H1 (cell line): ENCODE measurements around the gene C13orf42. TPM values are rescaled to one million over a fixed set of nuclear protein-coding genes. Genes with fewer than 3 reads are reported as not detected.

Source experiments
- CTCF ChIA-PET: fragments of 300-600 bp; sonication (Branson Sonifier 250); formaldehyde crosslinking; loops from one replicate; lab custom pipeline; 2021; ENCODE audit not compliant: partially characterized antibody; lab: Charles Lee
- POLR2A ChIA-PET: fragments of 300-600 bp; sonication (Branson Sonifier 250); formaldehyde crosslinking; loops from one replicate; lab custom pipeline; 2021; ENCODE audit warnings: inconsistent platforms; ENCODE audit not compliant: partially characterized antibody; lab: Charles Lee
- DNase-seq, 2 experiments: peaks; one replicate each; pipeline versions ENCODE4 v3.0.0 to v3.0.0-alpha.2; 2010 to 2022; ENCODE audit warnings: low spot score in 2 of 2, low read depth in 1 of 2, mixed read lengths in 1 of 2
- FAIRE-seq: peaks from 2 replicates; lab custom pipeline; 2011; peaks lifted over from hg19 to GRCh38; lab: Jason Lieb, UNC
- H2AFZ ChIP-seq: 2 replicates; pipeline ENCODE4 v1.8.1; 2012; ENCODE audit warnings: low read length, inconsistent platforms
- H2AK5ac ChIP-seq: 2 replicates; pipeline ENCODE4 v1.6.1; 2013; ENCODE audit warnings: low read depth, low read length
- H2BK120ac ChIP-seq: replicated peaks from 2 replicates; pipeline ENCODE3; 2013; ENCODE audit warnings: low read depth, low read length, inconsistent platforms
- H2BK12ac ChIP-seq: 2 replicates; pipeline ENCODE4 v1.6.1; 2013; ENCODE audit warnings: low read depth, low read length
- H2BK15ac ChIP-seq: 2 replicates; pipeline ENCODE4 v1.6.1; 2013; ENCODE audit warnings: low read length
- H2BK20ac ChIP-seq: 2 replicates; pipeline ENCODE4 v1.6.1; 2013; ENCODE audit warnings: low read length
- H2BK5ac ChIP-seq: 2 replicates; pipeline ENCODE4 v1.6.1; 2013; ENCODE audit warnings: low read depth, low read length
- H3K14ac ChIP-seq: 2 replicates; pipeline ENCODE4 v1.6.1; 2013; ENCODE audit warnings: inconsistent platforms; ENCODE audit not compliant: insufficient read length
- H3K18ac ChIP-seq: 2 replicates; pipeline ENCODE4 v1.6.1; 2013; ENCODE audit warnings: low read length; ENCODE audit errors: extremely low read depth
- H3K23ac ChIP-seq: 2 replicates; pipeline ENCODE4 v1.6.1; 2013; ENCODE audit warnings: inconsistent platforms; ENCODE audit not compliant: insufficient read length
- H3K23me2 ChIP-seq: 2 replicates; pipeline ENCODE4 v1.6.1; 2013; ENCODE audit warnings: low read depth, low read length
- H3K27ac ChIP-seq: 2 replicates; pipeline ENCODE4 v1.6.1; 2011; ENCODE audit warnings: low read depth, low read length, inconsistent platforms
- H3K27me3 ChIP-seq, 4 experiments: replicated peaks in 1 of 4; 1 replicate in 1 of 4; 2 replicates in 3 of 4; pipeline versions ENCODE4 v1.6.1 to v1.8.1; 2011 to 2013; ENCODE audit warnings: low read length in 3 of 4, mild to moderate bottlenecking in 3 of 4, inconsistent platforms in 2 of 4, mixed read lengths in 2 of 4, moderate library complexity in 1 of 4; ENCODE audit not compliant: control insufficient read depth in 3 of 4, insufficient read depth in 3 of 4; ENCODE audit errors: extremely low read depth in 1 of 4
- H3K36me3 ChIP-seq, 4 experiments: 2 replicates each; pipeline versions ENCODE4 v1.6.1 to v1.8.1; 2011 to 2013; ENCODE audit warnings: mild to moderate bottlenecking in 4 of 4, low read length in 3 of 4, moderate library complexity in 2 of 4, control low read depth in 1 of 4, inconsistent platforms in 1 of 4; ENCODE audit not compliant: insufficient read depth in 4 of 4, control insufficient read depth in 2 of 4
- H3K4ac ChIP-seq: replicated peaks from 2 replicates; pipeline ENCODE3; 2013; ENCODE audit warnings: low read length, low read depth, mixed read lengths, inconsistent platforms; ENCODE audit not compliant: insufficient read length
- H3K4me1 ChIP-seq, 4 experiments: replicated peaks in 1 of 4; 1 replicate in 1 of 4; 2 replicates in 3 of 4; pipeline versions ENCODE4 v1.6.1 to v1.8.1; 2011 to 2013; ENCODE audit warnings: low read length in 3 of 4, inconsistent platforms in 2 of 4, mixed read lengths in 1 of 4; ENCODE audit not compliant: insufficient read depth in 4 of 4, control insufficient read depth in 3 of 4
- H3K4me2 ChIP-seq, 2 experiments: 2 replicates each; pipeline versions ENCODE4 v1.6.1 to v1.8.1; 2011 to 2013; ENCODE audit warnings: low read depth in 2 of 2, low read length in 2 of 2, control low read depth in 1 of 2, inconsistent platforms in 1 of 2, mild to moderate bottlenecking in 1 of 2; ENCODE audit not compliant: insufficient read depth in 1 of 2
- H3K4me3 ChIP-seq, 4 experiments: fragments of 200-600, 300-600 bp in 1 of 4; sonication (generic), shearing (Covaris generic), sonication (Bioruptor Twin) in 1 of 4; 2 replicates each; pipeline versions ENCODE4 v1.5.1 to v1.8.1; 2011 to 2016; ENCODE audit warnings: low read length in 4 of 4, low read depth in 3 of 4, control low read depth in 2 of 4, inconsistent platforms in 2 of 4, mild to moderate bottlenecking in 2 of 4, mixed read lengths in 1 of 4, moderate library complexity in 1 of 4; ENCODE audit not compliant: insufficient read depth in 2 of 4; ENCODE audit errors: extremely low read depth in 1 of 4
- H3K56ac ChIP-seq: replicated peaks from 2 replicates; pipeline ENCODE3; 2013; ENCODE audit warnings: low read depth, mild to moderate bottlenecking, mixed read lengths, low read length, inconsistent platforms; ENCODE audit not compliant: insufficient read length
- H3K79me1 ChIP-seq: 2 replicates; pipeline ENCODE4 v1.6.1; 2013; ENCODE audit warnings: low read depth, low read length, control low read depth
- H3K79me2 ChIP-seq, 2 experiments: 2 replicates each; pipeline versions ENCODE4 v1.6.1 to v1.8.1; 2012 to 2013; ENCODE audit warnings: low read length in 2 of 2, mild to moderate bottlenecking in 2 of 2, inconsistent platforms in 1 of 2; ENCODE audit not compliant: insufficient read depth in 2 of 2, control insufficient read depth in 1 of 2
- H3K9ac ChIP-seq, 4 experiments: replicated peaks in 1 of 4; 1 replicate in 1 of 4; 2 replicates in 3 of 4; pipeline versions ENCODE4 v1.6.1 to v1.8.1; 2011 to 2013; ENCODE audit warnings: low read depth in 3 of 4, low read length in 3 of 4, control low read depth in 2 of 4, mild to moderate bottlenecking in 2 of 4, moderate library complexity in 2 of 4, inconsistent platforms in 1 of 4; ENCODE audit errors: extremely low read depth in 1 of 4
- H3K9me3 ChIP-seq, 2 experiments: 2 replicates each; pipeline versions ENCODE4 v1.6.1 to v1.8.1; 2012 to 2013; ENCODE audit warnings: mild to moderate bottlenecking in 2 of 2, moderate library complexity in 2 of 2, control low read depth in 1 of 2, inconsistent platforms in 1 of 2, low read depth in 1 of 2, low read length in 1 of 2, mixed read lengths in 1 of 2; ENCODE audit not compliant: insufficient read depth in 2 of 2
- H4K20me1 ChIP-seq, 2 experiments: replicated peaks in 1 of 2; 2 replicates each; pipeline versions ENCODE3 to v1.8.1; 2011 to 2013; ENCODE audit warnings: inconsistent platforms in 2 of 2, low read length in 2 of 2, mild to moderate bottlenecking in 1 of 2; ENCODE audit not compliant: insufficient read depth in 2 of 2, control insufficient read depth in 1 of 2
- H4K5ac ChIP-seq: 2 replicates; pipeline ENCODE4 v1.6.1; 2013; ENCODE audit warnings: low read length, low read depth, mixed read lengths, inconsistent platforms; ENCODE audit not compliant: insufficient read length
- H4K8ac ChIP-seq: 2 replicates; pipeline ENCODE4 v1.8.0; 2013; ENCODE audit warnings: mild to moderate bottlenecking, moderate library complexity, low read length, inconsistent platforms; ENCODE audit not compliant: insufficient read depth; ENCODE audit errors: extremely low read depth
- H4K91ac ChIP-seq: replicated peaks from 2 replicates; pipeline ENCODE3; 2013; ENCODE audit warnings: low read length, mixed read lengths, inconsistent platforms; ENCODE audit not compliant: insufficient read length
- PHF8 ChIP-seq: fragments of 200-600 bp; sonication (generic); conservative IDR thresholded peaks from 2 replicates; pipeline ENCODE4 v1.7.1; 2012; ENCODE audit warnings: low read depth, mild to moderate bottlenecking, inconsistent platforms, low read length, moderate library complexity
- RAD21 ChIP-seq, 2 experiments: IDR thresholded peaks in 1 of 2; conservative IDR thresholded peaks in 1 of 2; 2 replicates each; pipeline ENCODE4 v1.6.1; 2011; ENCODE audit warnings: low read depth in 2 of 2, low read length in 2 of 2, improper control_type of control experiment in 1 of 2, inconsistent platforms in 1 of 2, mild to moderate bottlenecking in 1 of 2, moderate library complexity in 1 of 2
- SP4 ChIP-seq: IDR thresholded peaks from 2 replicates; pipeline ENCODE4 v1.6.1; 2012; ENCODE audit warnings: low read length, inconsistent platforms
- TEAD4 ChIP-seq: IDR thresholded peaks from 2 replicates; pipeline ENCODE4 v1.6.1; 2012; ENCODE audit warnings: low read depth, low read length, inconsistent platforms, mixed read lengths
- USF2 ChIP-seq: IDR thresholded peaks from 2 replicates; pipeline ENCODE4 v1.6.1; 2011; ENCODE audit warnings: low read length, improper control_type of control experiment
- polyA plus RNA-seq, 7 experiments: library from polyadenylated mRNA; depleted of rRNA in 3 of 7; stranded (reverse) in 5 of 7; unstranded in 2 of 7; fragments of >200 nt in 5 of 7; fragments of 200-250 nt in 2 of 7; gene quantifications; 1 replicate in 5 of 7; 2 replicates in 1 of 7; 4 replicates in 1 of 7; pipeline versions ENCODE4 v1.2.1 to v1.2.3, GENCODE V29; 2011 to 2013; ENCODE audit warnings: missing spikeins in 2 of 7, mixed read lengths in 2 of 7
- total RNA-seq: library from RNA; stranded (reverse); fragmentation: NEBNext Ultra II Directional; extraction: Animal tissue kit (Norgen Biotek cat#: 25700); gene quantifications from 2 replicates; pipeline ENCODE4 v1.2.1, GENCODE V29; 2021

The C13orf42 gene
- total and polyA plus RNA-seq, 2 of the 8 experiments (the other 6 are each of a cell fraction or from before 2014, with no cell fraction given) = 9.9 to 10.1 TPM

GRCh38 chr13:51113969-51114368 is 2.9 kb upstream of the C13orf42 start:
- H4K20me1 ChIP-seq = no peaks in the 10 kb centered on the region
- H4K8ac ChIP-seq = no peak overlapping the region
- no peak overlapping the region for H2BK5ac ChIP-seq
- H3K79me2 ChIP-seq = no peaks in the 10 kb centered on the region
- DNase-seq = peak in 1 of 2 experiments; percentile 35
- H3K27ac ChIP-seq = no peak overlapping the region
- H3K79me1 ChIP-seq = peaks cover 2% of the 10 kb centered on the region; the same call in 1 of the 2 replicates
- CTCF ChIA-PET = interaction anchor here (1.5 to 1.6 kb wide), 3 partner anchors 9 to 12 kb away, joined by 4 to 11 read pairs (median 6); no protein-coding TSS in a partner anchor
- no peak overlapping the region for H3K4me3 ChIP-seq
- no peak overlapping the region for H2BK12ac ChIP-seq
- H3K4me2 ChIP-seq = no peak overlapping the region
- H3K56ac ChIP-seq = no peak overlapping the region
- H2AK5ac ChIP-seq = no peak overlapping the region
- no peak overlapping the region for H2BK120ac ChIP-seq
- H2AFZ ChIP-seq = no peak overlapping the region
- POLR2A ChIA-PET = no interaction called here
- no peak overlapping the region for H3K23ac ChIP-seq
- no peak overlapping the region for H4K91ac ChIP-seq
- H3K36me3 ChIP-seq = 0 out of 8 replicates have a peak, but pooled peaks cover 0 to 3% (median 0%) of the 10 kb centered on the region in 4 experiments
- H3K9ac ChIP-seq = no peak overlapping the region
- no peak overlapping the region for H3K14ac ChIP-seq
- no peaks in the 10 kb centered on the region for H3K23me2 ChIP-seq
- no peak overlapping the region for H2BK20ac ChIP-seq
- H3K9me3 ChIP-seq = peaks cover 3 to 4% of the 10 kb centered on the region in 2 experiments; a peak in 2 of 4 replicates
- FAIRE-seq = no peak
- H4K5ac ChIP-seq = no peak overlapping the region
- H3K18ac ChIP-seq = no peak overlapping the region
- no peak overlapping the region for H2BK15ac ChIP-seq
- H3K4me1 ChIP-seq = no peaks in the 10 kb centered on the region; a peak in 1 of 7 replicates
- H3K4ac ChIP-seq = no peak overlapping the region
- no peaks in the 10 kb centered on the region for H3K27me3 ChIP-seq
- TF ChIP-seq USF2 (no peak), PHF8 (no peak), RAD21 (IDR thresholded peaks at IDR 0.05 in 1 of 2, conservative IDR thresholded peaks at IDR 0.05 in 1 of 2; ENCODE audit: low read depth in 2 of 2, low read length in 2 of 2) (no peak), SP4 (no peak), TEAD4 (no peak)
